8988T (cell line): ENCODE data around the gene GPX1.
"Not testable (repeated sequence)": the region's sequence is repeated elsewhere in the genome, so short reads cannot be mapped to it uniquely, and the experiment has no call there.

ENCODE experiments used
- DNase-seq: peaks from one replicate; pipeline ENCODE4 v3.0.0; 2011

The GPX1 gene

DNA sequence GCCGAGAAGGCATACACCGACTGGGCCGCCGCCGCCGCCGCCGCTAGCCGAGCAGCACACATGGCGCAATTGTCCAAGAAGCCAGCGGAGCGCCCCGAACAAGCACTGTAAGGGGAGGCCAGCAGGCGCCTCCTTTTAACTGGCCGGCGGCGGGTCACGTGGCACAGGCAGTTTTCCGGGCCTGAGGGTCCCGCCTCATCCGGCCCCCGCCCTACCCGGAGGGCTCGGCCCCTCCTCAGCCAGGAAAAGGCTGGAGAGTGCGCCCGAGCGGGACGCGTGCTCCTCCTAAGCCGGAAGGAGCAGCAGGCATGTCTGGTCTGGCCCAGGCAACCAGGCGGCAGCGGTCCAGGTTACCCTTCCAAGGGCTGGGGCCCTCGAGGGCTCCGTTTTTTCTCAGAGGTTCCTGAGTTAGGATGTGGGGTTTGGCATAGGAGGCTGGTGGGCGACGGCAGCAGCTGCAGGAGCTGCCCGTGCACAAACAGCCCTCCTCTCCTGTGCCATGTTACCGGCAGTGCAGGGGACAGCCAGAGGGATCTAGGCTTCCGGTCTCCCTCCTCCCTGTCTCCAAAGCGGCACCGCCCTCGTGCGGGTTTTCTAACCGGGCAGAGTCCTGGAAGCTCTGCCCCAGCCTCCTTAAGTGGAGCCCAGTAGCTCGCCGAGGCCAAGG lies at the start of gene GPX1:
GPX1 (minus strand) TSS at position 137 of the 667 bp plus-strand sequence; CDS start at position 62, 75 bp downstream.
- peak; percentile 91 for DNase-seq

DNA sequence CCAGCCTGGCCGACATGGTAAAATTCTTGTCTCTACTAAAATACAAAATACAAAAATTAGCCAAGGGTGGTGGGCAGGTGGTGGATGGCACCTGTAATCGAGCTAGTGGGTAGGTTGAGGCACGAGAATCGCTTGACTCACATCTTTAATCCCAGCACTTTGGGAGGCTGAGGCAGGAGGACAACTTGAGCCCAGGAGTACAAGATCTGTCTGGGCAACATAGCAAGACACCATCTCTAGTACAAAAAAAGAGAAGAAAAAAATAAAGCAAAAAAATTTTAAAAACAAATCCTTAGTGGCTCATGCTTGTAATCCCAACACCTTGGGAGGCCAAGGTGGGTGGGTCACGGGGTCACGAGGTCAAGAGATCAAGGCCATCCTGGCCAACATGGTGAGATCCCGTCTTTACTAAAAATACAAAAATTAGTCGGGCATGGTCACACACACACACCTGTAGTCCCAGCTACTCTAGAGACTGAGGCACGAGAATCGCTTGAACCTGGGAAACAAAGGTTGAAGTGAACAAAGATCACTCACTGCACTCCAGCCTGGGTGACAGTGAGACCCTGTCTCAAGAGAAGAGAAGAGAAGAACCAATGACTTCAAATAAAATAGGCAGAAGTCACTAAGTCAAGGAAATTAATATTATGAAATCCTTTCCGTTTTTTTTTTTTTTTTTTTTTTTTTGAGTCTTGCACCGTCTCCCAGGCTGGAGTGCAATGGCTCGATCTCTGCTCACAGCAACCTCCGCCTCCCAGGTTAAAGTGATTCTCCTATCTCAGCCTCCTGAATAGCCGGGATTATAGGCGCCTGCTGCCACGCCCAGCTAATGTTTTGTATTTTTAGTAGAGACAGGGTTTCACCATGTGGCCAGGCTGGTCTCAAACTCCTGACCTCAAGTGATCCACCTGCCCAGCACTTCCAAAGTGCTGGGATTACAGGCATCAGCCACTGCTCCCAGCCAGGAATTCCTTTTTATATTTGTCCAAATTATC lies 48.7 kb upstream of the GPX1 start:
- DNase-seq = no peak

DNA sequence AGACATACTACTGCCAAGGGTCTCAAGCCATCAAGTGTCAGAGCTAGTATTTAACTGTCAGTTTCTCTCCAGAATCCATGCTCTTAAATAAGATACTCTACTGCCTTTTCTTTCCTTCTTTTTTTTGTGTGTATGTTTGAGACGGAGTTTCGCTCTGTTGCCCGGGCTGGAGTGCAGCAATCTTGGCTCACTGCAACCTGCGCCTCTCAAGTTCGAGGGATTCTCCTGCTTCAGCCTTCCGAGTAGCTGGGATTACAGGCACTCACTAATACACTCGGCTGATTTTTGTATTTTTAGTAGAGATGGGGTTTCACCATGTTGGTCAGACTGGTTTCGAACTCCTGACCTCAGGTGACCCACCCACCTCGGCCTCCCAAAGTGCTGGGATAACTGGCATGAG lies 47.4 kb upstream of the GPX1 start:
- not testable (repeated sequence) for DNase-seq

DNA sequence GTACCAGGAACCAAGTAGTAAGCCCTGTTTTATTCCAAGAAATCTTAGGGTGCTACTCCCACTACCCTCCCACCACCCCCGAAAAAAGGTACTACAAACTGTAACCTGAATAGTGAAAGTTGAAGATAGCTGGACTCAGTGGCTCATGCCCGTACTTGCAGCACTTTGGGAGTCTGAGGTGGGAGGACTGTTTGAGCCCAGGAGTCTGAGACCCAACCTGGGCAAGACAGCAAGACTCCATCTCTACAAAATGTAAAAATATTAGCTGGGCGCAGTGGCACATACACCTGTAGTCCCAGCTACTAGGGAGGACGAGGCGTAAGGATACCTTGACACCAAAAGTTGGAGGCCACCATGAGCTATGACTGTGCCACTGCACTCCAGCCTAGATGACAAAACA lies 45.7 kb upstream of the GPX1 start:
- no peak for DNase-seq

DNA sequence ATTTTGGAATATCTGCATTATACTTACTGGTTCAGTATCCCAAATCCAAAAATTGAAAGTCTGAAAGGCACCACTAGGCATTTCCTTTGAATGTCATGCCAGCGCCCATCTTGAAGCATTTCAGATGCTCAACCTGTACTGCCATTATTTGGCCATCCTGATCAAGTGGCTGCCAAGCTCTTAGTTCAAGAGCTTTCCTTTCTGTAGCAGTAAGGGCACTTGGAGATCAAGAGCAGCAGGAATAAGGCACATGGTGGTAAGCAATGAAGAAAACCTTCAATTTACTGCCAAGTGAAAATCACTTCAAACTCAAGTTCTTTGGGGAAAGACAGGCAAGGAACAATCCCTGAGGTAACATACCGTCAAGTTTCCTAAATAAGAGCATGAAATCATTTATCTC lies 43.6 kb upstream of the GPX1 start:
- DNase-seq = no peak

DNA sequence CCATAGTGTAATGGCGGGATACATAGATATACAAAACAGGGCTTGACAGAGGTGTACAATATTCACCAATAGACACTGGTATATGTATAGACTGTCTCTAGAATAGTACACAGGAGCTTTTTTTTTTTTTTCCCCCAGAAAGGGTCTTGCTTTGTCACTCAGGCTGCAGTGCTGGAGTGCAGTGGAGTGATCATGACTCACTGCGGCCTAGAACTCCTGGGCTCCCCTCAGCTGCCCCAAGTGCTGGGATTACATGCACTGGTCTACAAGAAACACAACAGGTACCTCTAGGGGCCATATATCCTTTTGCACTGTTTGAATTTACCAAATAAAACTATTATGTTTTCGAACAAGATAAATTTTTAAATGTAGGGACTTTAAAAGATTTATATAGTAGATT lies 41.3 kb upstream of the GPX1 start:
- no peak for DNase-seq

DNA sequence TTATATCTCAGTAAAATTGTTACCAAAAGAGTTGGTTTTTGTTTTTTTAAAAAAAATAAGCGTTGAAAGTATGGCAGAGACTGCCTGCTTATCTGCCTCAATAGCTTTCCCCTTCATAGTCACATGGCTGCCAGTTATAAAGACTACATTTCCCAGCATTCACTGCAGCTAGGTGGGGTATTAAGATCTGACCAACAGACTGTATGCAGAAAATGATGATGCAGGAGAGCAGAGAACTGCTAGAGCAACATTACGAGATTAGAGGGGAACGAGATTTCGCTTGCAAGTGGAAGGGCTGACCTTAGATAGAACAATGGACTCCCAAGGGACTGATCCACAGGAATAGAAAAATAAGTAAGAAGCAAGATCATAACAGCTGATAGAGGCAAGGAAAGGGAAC lies 39.3 kb upstream of the GPX1 start:
- DNase-seq = no peak

DNA sequence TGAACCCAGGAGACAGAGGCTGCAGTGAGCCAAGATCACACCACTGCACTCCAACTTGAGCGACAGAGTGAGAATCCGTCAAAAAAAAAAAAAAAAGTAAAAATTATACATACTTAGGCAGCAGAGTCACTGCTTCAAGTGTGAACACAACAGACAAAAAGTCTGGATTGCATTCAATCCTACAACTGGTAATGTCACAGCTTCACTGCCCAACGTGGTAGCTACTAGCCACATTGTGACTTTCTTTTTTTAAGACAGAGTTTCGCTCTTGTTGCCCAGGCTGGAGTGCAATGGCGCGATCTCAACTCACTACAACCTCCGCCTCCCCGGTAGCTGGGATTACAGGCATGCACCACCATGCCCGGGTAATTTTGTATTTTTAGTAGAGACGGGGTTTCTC lies 33.2 kb upstream of the GPX1 start:
- DNase-seq = not testable (repeated sequence)

DNA sequence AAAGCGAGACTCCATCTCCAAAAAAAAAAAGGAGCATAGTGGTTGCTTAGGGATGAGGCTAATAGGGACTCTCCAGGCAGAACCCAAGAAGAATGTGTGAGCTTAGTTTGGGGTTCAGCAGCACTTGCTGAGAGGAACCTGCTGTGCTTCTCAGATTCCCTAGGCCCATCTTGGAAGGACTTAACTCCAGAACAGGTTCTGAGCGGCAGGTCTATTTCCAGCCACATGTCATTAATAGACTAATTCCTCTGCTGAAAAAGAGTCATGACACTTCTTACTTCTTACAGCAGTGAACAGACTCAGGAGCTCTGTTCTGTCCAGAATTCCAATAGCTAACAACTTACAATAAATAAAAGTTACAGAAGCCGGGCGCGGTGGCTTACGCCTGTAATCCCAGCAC lies 31.1 kb upstream of the GPX1 start:
- no peak for DNase-seq

DNA sequence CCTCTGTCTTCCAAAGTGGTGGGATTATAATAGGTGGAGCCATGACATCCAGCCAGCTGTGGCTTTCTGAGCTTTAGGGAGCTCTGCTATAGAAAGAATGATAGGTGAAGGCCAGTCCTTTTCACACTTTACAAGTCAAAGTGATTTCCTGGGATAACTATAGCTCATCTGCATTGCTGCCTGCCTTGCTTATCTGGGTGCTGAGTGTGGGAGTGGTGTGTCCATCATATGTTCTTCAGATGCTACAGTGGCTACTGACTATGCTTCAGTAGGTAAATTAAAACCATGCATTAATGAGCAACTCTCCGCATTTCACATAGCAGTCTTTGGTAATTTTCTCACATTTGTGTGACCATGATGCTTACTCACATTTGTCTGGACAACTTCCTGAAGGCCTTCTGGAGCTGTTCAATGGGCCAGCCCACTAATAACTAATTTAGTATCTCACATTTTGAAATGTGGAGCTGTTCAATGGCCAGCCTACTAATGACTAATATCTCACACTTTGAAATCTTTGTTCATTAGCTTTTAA lies 30.2 kb upstream of the GPX1 start:
- DNase-seq = no peak

DNA sequence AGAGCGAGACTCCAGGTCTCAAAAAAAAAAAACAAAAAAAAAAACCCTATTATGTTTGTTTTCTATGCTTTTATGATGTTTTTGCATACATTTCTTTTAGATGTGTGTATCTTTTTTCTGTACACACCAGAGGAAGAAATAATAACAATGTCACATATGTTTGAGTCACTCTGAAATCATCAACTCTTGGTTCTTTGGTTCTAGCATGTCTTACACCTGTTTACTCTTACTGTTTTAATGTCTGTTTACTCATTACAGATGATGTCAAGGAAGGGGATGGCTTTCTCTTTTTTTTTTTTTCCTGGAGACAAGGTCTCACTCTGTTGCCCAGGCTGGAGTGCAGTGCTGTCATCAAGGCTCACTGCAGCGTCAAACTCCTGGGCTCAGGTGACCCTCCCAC lies 29.6 kb upstream of the GPX1 start:
- DNase-seq = no peak

DNA sequence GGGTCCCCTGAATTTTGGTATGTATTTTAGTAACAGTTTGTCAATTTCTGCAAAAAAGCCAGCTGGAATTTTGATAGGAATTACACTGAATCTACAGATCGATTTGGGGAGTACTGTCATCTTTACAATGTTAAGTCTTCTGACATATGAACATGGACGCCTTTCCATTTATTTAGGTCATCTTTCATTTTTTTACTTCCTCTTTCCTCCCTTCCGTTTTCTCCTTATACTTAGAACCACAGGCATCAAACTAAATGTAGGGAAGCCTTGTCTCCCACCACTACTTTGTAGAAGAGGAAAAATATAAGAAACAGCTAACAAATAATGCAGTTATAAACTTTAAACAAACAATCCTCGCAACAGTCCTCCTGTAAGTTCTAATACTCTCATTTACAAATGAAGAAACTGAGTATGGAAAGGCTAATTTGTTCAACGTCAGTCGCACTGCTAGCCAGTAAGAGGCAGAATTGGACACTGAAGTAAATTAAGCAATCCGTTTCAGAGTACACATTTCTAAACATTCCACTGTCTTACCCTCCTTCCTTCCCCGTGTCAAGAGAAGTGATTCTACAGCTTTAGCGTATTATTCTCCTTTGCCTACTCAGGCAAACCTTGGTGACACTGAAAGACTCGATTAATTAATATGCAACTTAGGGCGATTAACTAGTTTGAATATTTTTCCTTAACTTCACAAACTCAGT lies 28.1 kb upstream of the GPX1 start:
- DNase-seq = no peak

DNA sequence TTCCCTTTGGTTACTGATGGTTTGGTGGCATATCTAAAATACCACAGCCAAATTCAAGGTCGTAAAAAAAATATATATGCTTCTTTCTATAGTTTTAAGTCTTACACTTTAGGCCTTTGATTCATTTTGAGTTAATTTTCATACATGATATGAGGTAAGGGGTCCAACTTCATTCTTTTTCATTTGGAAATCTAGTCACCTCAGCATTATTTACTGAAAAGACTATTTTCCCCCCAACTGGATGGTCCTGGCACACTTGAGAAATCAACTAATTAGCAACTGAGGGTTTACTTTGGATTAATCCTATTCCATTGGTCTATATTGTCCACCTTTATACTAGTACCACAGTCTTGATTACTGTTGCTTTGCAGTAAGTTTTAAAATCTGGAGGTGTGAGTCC lies 27.5 kb upstream of the GPX1 start:
- DNase-seq = no peak

DNA sequence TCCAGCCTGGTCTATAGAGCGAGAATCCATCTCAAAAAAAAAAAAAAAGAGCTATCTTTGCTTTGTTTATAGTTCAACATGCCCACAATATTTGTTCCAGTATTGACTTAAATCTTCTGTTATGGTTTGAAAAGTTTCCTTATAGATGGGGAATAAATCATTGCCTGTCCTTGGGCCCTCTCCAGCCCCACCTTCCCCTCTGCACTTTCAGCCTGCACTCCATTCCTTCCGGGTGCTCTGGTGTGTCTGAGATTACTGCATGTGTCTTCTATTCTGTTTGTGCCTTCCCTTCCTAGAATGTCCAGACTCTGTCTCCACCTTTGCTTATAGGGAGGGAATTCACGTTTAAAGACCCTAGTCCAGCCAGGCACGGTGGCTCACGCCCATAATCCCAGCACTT lies 25.2 kb upstream of the GPX1 start:
- no peak for DNase-seq

DNA sequence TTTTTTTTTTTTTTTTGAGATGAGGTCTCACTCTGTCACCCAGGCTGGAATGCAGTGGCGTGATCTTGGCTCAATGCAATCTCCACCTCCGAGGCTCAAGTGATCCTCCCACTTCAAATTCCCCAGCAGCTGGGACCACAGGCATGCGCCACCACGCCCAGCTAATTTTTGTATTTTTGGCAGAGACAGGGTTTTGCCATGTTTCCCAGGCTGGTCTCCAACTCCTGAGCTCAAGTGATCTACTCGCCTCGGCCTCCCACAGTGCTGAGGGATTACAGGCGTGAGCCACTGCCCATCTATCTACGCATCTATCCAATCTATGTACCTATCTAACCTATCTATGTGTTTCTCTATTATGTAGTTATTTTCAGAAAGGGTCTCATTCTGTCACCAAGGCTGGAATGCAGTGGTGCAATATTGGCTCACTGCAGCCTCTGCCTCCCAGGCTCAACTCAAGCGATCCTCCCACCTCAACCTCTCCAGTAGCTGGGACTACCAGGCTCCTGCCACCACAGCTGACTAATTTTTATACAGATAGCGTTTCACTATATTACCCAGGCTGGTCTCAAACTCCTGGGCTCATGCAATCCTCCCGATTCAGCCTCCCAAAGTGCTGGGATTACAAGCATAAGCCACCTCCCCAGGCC lies 20.2 kb upstream of the GPX1 start:
- no peak for DNase-seq

DNA sequence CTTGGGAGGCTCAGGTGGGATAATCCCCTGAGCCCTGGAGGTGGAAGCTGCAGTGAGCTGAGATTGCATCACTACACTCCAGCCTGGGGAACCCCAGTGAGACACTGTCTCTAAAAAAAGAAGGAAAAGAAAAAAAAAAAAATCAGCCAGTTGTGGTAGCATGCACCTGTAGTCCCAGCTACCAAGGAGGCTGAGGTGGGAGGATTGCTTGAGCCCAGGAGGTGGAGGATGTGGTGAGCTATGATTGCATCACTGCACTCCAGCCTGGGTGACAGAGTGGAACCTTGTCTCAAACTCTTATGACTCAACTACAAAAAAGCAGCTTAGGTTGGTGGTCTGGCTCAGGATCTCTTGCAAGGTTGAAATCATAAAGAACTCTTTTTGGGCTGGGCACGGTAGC lies 19.3 kb upstream of the GPX1 start:
- DNase-seq = no peak

DNA sequence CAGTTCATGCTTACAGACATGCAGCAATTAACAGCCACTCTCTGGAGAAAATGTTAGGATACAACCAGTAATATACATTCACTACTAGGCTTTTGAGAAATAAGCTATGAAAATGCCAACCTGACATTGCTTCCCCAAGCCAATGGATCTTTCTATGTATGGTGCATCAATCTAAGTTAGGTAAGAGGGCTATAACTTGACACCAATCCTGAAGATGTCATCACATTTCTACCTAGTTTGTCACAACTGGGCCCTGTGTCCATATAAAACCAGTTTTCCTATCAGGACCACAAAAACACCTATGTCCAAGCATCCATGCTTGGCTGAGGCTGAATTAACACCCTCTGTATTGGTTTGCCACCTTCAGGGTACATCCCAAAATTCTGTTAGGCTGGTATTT lies 13.8 kb upstream of the GPX1 start:
- DNase-seq = no peak

DNA sequence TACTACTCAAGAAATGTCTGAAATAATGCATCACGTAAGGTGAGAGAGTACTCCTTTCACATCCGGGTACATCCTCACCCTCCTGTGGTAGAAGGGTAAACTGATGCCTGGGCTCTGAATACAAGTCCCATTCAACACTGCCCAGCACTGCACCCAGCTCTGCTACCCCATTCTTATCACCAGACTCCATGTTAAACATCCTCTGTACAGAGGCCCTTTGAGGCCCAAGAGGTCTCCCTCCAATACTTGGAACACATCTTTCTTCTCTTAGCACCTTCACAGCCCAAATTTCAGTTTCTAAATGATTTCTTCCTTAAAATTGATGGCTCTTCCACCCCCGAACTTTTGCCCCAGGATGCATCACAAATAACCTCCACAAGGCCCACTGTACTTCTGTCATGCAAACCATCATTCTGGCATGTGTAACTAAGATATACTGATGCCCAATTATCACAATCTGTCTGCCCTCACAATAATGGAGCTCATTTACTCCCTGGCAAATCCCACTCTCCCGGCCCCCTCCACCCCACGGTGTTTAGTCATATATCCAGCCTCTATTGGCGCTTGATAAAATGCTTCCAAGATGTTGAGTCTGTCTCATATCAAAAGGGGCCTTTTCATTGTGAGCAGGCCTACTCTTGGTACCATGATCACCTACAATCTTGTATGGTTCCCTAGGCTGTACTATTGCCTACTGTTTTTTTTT lies 12.6 kb upstream of the GPX1 start:
- DNase-seq = no peak

DNA sequence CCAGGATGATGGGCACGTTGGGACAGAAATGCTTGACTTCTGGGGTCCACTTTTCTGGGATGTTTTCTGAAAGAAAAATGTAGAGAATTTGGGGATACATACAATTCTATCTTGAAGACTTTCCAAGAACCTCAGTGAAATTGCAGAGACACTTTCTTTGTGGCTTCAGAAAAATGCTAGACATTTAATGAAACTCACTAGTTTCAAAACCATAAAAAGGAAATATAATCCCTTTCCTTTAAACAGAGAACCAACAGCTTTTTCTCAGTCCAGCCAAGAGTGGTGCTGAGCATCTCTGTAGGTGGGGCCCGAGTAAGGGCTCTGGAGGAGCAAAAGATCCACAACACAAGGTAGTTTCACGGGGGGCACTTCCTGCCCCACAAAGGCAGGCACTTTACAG lies 4.4 kb upstream of the GPX1 start:
- DNase-seq = no peak

DNA sequence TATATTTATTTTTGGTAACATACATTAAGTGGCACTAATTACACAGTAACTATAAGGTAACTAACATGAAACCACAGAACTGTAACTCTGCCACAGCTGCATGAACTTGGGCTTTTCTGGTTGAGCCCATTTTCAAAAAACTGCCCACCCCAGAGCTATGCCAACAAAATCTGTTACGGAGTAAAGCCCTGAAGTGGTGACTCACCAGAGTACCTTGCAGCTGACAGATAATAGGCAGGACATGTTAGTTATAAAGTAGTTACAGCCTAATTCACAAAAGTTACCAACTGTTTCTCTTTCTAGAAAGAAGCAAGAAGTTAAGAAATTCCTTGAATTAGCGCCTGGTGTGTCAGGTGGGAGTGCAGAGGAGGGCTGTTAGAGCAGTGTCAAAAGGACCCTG lies 1.5 kb upstream of the GPX1 start:
- no peak for DNase-seq

DNA sequence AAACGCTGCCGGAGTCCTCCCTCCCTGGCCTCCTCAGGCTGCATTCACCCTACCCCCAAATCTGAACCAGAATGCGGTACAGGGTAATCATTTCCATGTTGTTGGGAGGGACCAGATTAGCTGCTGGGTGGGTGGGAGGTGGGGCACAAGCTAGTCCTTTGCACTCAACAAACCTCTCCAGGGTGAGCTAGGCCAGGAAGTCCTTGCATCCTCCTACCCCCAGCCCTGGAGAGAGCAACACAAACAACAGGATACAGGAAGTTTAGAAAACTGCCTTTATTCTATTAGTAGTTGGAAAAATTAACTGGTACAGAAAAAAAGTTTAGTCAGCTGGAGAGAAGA lies 702 bp upstream of the GPX1 start:
- no peak for DNase-seq
